HCT116 (cell line): ENCODE results near the gene OR4D1. TPM values are rescaled to one million over a fixed set of nuclear protein-coding genes. Genes with fewer than 3 reads are reported as not detected.

ENCODE experiments used
- ATAC-seq: fragments of 200-7000 bp; cut with Tn5 transposase; 2 replicates; pipeline ENCODE4 v1.9.1; 2020; ENCODE audit warnings: mild to moderate bottlenecking, moderate library complexity
- BruUV-seq: library from RNA; stranded (reverse); fragments of 400-500 nt; replicated peaks from 2 replicates; lab custom pipeline; 2021; lab: Mats Ljungman, UMichigan
- CTCF ChIA-PET: fragments of 300-600 bp; sonication (Branson Sonifier 250); formaldehyde crosslinking; loops from one replicate; lab custom pipeline; 2021; ENCODE audit warnings: antibody characterized with exemption; lab: Charles Lee
- POLR2A ChIA-PET: fragments of 300-600, 350-600 bp; sonication (Branson Sonifier 250); formaldehyde crosslinking; loops from one replicate; lab custom pipeline; 2021; ENCODE audit warnings: antibody characterized with exemption; lab: Charles Lee
- RAD21 ChIA-PET, 2 experiments: fragments of 300-600 bp; sonication (Branson Sonifier 250); formaldehyde crosslinking; loops; one replicate each; lab custom pipeline; 2023; ENCODE audit warnings: low total read pairs in 2 of 2; ENCODE audit not compliant: uncharacterized antibody in 2 of 2, unreplicated experiment in 2 of 2, low non-redundant PET in 1 of 2; lab: Charles Lee
- DNase-seq: peaks from one replicate; pipeline ENCODE4 v3.0.0-alpha.2; 2010; ENCODE audit warnings: low read depth, low spot score
- H2AFZ ChIP-seq: fragments of 200-600 bp; shearing (Covaris generic), sonication (generic); 2 replicates; pipeline ENCODE4 v1.6.1; 2017; ENCODE audit warnings: low read depth, mixed run types, mixed read lengths, antibody characterized with exemption, low read length; ENCODE audit not compliant: poor library complexity, severe bottlenecking
- H3K27ac ChIP-seq: 2 replicates; pipeline ENCODE4 v1.5.1; 2012; ENCODE audit warnings: low read depth, low read length
- H3K27me3 ChIP-seq: fragments of 200-600 bp; sonication (generic); 2 replicates; pipeline ENCODE4 v1.6.1; 2016; ENCODE audit warnings: mixed run types, low read length, mixed read lengths; ENCODE audit not compliant: insufficient read depth
- H3K36me3 ChIP-seq, 2 experiments: fragments of 200-500 bp in 1 of 2; fragments of 200-600 bp in 1 of 2; sonication (Bioruptor generic) in 1 of 2; sonication (generic) in 1 of 2; 2 replicates each; pipeline versions ENCODE4 v1.5.1 to v1.6.1; 2014 to 2016; ENCODE audit warnings: low read length in 2 of 2, inconsistent platforms in 1 of 2, mixed read lengths in 1 of 2, mixed run types in 1 of 2; ENCODE audit not compliant: insufficient read depth in 2 of 2, control insufficient read depth in 1 of 2
- H3K4me1 ChIP-seq, 2 experiments: fragments of 200-600 bp in 1 of 2; sonication (generic) in 1 of 2; 2 replicates each; pipeline versions ENCODE4 v1.5.1 to v1.6.1; 2012 to 2017; ENCODE audit warnings: low read length in 2 of 2, inconsistent platforms in 1 of 2, mild to moderate bottlenecking in 1 of 2, mixed read lengths in 1 of 2, mixed run types in 1 of 2, moderate library complexity in 1 of 2; ENCODE audit not compliant: insufficient read depth in 2 of 2, control insufficient read depth in 1 of 2
- H3K4me2 ChIP-seq: fragments of 200-600 bp; sonication (generic); 2 replicates; pipeline ENCODE4 v1.6.1; 2017; ENCODE audit warnings: mixed run types, low read length, mixed read lengths
- H3K4me3 ChIP-seq, 2 experiments: fragments of 200-600 bp in 1 of 2; sonication (generic) in 1 of 2; replicated peaks in 1 of 2; 2 replicates each; pipeline ENCODE4 v1.5.1; 2011 to 2016; ENCODE audit warnings: low read length in 2 of 2, control low read depth in 1 of 2, low read depth in 1 of 2, mild to moderate bottlenecking in 1 of 2, mixed read lengths in 1 of 2, mixed run types in 1 of 2
- H3K79me2 ChIP-seq: fragments of 200-600 bp; sonication (generic); 2 replicates; pipeline ENCODE4 v1.6.1; 2017; ENCODE audit warnings: mild to moderate bottlenecking, mixed run types, low read length, moderate library complexity, mixed read lengths; ENCODE audit not compliant: insufficient read depth
- H3K9ac ChIP-seq: fragments of 200-600 bp; sonication (generic); 2 replicates; pipeline ENCODE4 v1.6.1; 2016; ENCODE audit warnings: low read length, mixed read lengths
- H3K9me2 ChIP-seq: fragments of 200-600 bp; sonication (generic), shearing (Covaris generic); 2 replicates; pipeline ENCODE4 v1.6.1; 2017; ENCODE audit warnings: mixed run types, mild to moderate bottlenecking, moderate library complexity; ENCODE audit not compliant: insufficient read depth
- H3K9me3 ChIP-seq, 2 experiments: fragments of 200-500 bp in 1 of 2; fragments of 200-600 bp in 1 of 2; sonication (Bioruptor generic) in 1 of 2; sonication (generic) in 1 of 2; 2 replicates each; pipeline ENCODE4 v1.6.1; 2014 to 2017; ENCODE audit warnings: low read length in 2 of 2, mixed read lengths in 2 of 2, inconsistent platforms in 1 of 2, low read depth in 1 of 2, mild to moderate bottlenecking in 1 of 2, mixed run types in 1 of 2, moderate library complexity in 1 of 2; ENCODE audit not compliant: control insufficient read depth in 1 of 2, insufficient read depth in 1 of 2
- H4K20me1 ChIP-seq: fragments of 200-600 bp; sonication (generic), shearing (Covaris generic); 2 replicates; pipeline ENCODE4 v1.6.1; 2017; ENCODE audit warnings: mixed run types, mild to moderate bottlenecking, moderate library complexity; ENCODE audit not compliant: insufficient read depth
- CTCF ChIP-seq, 3 experiments: fragments of 200-600 bp in 1 of 3; sonication (generic) in 1 of 3; IDR thresholded peaks in 2 of 3; conservative IDR thresholded peaks in 1 of 3; 2 replicates each; pipeline ENCODE4 v1.5.1; 2012 to 2017; ENCODE audit warnings: low read depth in 2 of 3, low read length in 2 of 3, antibody characterized with exemption in 1 of 3, borderline replicate concordance in 1 of 3, control low read depth in 1 of 3, mild to moderate bottlenecking in 1 of 3, mixed read lengths in 1 of 3, mixed run types in 1 of 3, moderate library complexity in 1 of 3; ENCODE audit not compliant: insufficient read depth in 1 of 3
- MAX ChIP-seq: IDR thresholded peaks from 2 replicates; pipeline ENCODE4 v1.6.1; 2012
- RAD21 ChIP-seq: IDR thresholded peaks from 2 replicates; pipeline ENCODE4 v1.6.1; 2012; ENCODE audit warnings: low read depth, mild to moderate bottlenecking
- REST ChIP-seq: IDR thresholded peaks from 2 replicates; pipeline ENCODE4 v1.6.1; 2012; ENCODE audit warnings: low read depth
- YY1 ChIP-seq: IDR thresholded peaks from 2 replicates; pipeline ENCODE4 v1.6.1; 2011; ENCODE audit warnings: low read length, low read depth, moderate library complexity, mild to moderate bottlenecking; ENCODE audit not compliant: insufficient replicate concordance; ENCODE audit errors: extremely low read depth
- ZBTB33 ChIP-seq: IDR thresholded peaks from 2 replicates; pipeline ENCODE4 v1.6.1; 2011; ENCODE audit warnings: mild to moderate bottlenecking, low read length, moderate library complexity; ENCODE audit not compliant: insufficient replicate concordance; ENCODE audit errors: extremely low read depth
- intact Hi-C: fragments of 100-400 bp; cut with micrococcal nuclease; formaldehyde crosslinking; loops from 2 replicates; pipeline ENCODE4 v1.10.0; 2022
- total RNA-seq: library from RNA; stranded (reverse); gene quantifications from one replicate; pipeline ENCODE4 v1.2.1, GENCODE V29; 2021; ENCODE audit not compliant: unreplicated experiment

OR4D1 gene
- total RNA-seq, 1 experiment from 2014 or later = not detected

GRCh38 chr17:58120195-58120822 lies 27.9 kb upstream of the OR4D1 start:
- Histone ChIP-seq H3K4me2 (no peak overlapping the region), H3K9ac (no peak overlapping the region), H2AFZ (no peak overlapping the region), H3K27ac (no peak overlapping the region), H3K4me1 (no peaks in the 10 kb centered on the region), H3K36me3 (no peaks in the 10 kb centered on the region), H3K27me3 (peaks cover 15% of the 10 kb centered on the region; the same call in 1 of the 2 replicates), H3K79me2 (no peaks in the 10 kb centered on the region), H4K20me1 (no peaks in the 10 kb centered on the region), H3K9me2 (no peaks in the 10 kb centered on the region), H3K4me3 (no peak overlapping the region), H3K9me3 (no peaks in the 10 kb centered on the region)
- ChIA-PET RAD21 (no interaction called here), CTCF (interaction anchor here (1.0 kb wide), 1 partner anchor 53 kb away, joined by 8 read pairs; no protein-coding TSS in a partner anchor), POLR2A (no interaction called here)
- peak; percentile 33 for DNase-seq
- BruUV-seq = no TSS peak
- TF ChIP-seq ZBTB33 = no peak
- TF ChIP-seq MAX = peak; percentile 36; the same call in 1 of the 2 replicates
- TF ChIP-seq RAD21 = no peak
- TF ChIP-seq CTCF (IDR thresholded peaks at IDR 0.05 in 2 of 3, conservative IDR thresholded peaks at IDR 0.05 in 1 of 3; ENCODE audit: borderline replicate concordance in 1 of 3, insufficient read depth in 1 of 3, low read depth in 2 of 3, low read length in 2 of 3) = 0 out of 6 replicates have a peak, but pooled peaks of 1 of the 3 experiments have one; percentile 2
- TF ChIP-seq YY1 = peak; percentile 7
- peak; percentile 99 for TF ChIP-seq REST
- peak; percentile 64 for ATAC-seq
- intact Hi-C loops = loop anchor here (5.0 kb wide), 1 partner anchor 137 kb away; no protein-coding TSS in a partner anchor
